OCI-LY1 (cell line): ENCODE data around the gene FAM185A.

Experiments
- EZH2 ChIP-seq: fragments of 200-600 bp; sonication (generic), shearing (Covaris generic); IDR thresholded peaks from 2 replicates; pipeline ENCODE4 v1.8.0; 2017; ENCODE audit warnings: borderline replicate concordance, mixed run types, mild to moderate bottlenecking, antibody characterized with exemption, low read length, moderate library complexity, mixed read lengths
- TF ChIP-seq, protein P1 (sequence below): fragments of 200-600 bp; sonication (generic), shearing (Covaris generic); IDR thresholded peaks from 2 replicates; pipeline ENCODE4 v1.5.1; 2017; ENCODE audit warnings: mild to moderate bottlenecking, antibody characterized with exemption, low read length, moderate library complexity, mixed read lengths

DNA sequence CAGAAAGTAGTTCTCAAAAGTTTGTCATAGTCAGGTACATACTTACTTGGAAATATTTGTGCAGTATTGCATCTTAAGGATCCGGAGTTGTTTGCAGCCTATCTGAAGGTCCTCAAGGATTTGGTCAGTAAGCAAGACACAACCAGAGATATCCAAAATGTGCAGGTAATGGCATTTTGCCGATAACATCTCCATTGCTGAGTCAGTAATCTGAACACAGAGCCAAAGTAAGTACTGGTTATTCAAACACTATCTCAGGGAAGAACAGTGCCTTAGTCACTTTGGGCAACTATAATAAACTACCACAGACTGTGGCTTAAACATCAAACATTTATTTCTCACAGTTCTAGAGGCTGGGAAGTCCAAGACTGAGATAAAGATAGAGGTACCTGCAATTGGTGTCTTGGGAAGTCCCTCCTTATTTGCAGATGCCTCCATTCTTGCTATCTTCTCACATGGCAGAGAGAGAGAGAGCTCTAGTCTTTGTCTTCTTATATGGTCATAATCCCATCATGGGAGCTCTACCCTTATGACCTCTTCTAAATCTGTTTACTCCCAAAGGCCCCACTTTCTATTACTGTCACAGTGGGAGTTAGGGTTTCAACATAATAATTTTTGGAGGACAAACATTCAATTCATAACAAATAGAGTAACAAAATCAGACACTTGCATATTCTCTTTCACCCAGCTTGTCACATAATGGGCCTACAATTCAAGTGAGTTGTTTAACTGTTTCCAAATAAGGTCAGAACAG is 73.4 kb downstream of the FAM185A start:
- TF ChIP-seq, protein P1, sequence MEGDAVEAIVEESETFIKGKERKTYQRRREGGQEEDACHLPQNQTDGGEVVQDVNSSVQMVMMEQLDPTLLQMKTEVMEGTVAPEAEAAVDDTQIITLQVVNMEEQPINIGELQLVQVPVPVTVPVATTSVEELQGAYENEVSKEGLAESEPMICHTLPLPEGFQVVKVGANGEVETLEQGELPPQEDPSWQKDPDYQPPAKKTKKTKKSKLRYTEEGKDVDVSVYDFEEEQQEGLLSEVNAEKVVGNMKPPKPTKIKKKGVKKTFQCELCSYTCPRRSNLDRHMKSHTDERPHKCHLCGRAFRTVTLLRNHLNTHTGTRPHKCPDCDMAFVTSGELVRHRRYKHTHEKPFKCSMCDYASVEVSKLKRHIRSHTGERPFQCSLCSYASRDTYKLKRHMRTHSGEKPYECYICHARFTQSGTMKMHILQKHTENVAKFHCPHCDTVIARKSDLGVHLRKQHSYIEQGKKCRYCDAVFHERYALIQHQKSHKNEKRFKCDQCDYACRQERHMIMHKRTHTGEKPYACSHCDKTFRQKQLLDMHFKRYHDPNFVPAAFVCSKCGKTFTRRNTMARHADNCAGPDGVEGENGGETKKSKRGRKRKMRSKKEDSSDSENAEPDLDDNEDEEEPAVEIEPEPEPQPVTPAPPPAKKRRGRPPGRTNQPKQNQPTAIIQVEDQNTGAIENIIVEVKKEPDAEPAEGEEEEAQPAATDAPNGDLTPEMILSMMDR: no peak
- no peak for TF ChIP-seq EZH2
